Cardiac fibroblast (primary cell): ENCODE data around the gene KIF21B.
"Not testable (repeated sequence)": the region's sequence is repeated elsewhere in the genome, so short reads cannot be mapped to it uniquely, and the experiment has no call there.

Source experiments
- DNase-seq, 2 donors: peaks; one replicate each; pipeline versions ENCODE4 v3.0.0 to v3.0.0-alpha.2; 2010; ENCODE audit warnings: low read depth in 2 of 2
- H3K4me3 ChIP-seq, 2 donors: replicated peaks in 1 of 2; 1 replicate in 1 of 2; 2 replicates in 1 of 2; pipeline ENCODE4 v1.5.1; 2011; ENCODE audit warnings: low read depth in 2 of 2, low read length in 2 of 2, mild to moderate bottlenecking in 2 of 2, moderate library complexity in 1 of 2
- TF ChIP-seq, protein P1 (sequence below): IDR thresholded peaks from one replicate; pipeline ENCODE4 v1.5.1; 2011; ENCODE audit warnings: low read depth, mild to moderate bottlenecking, low read length, inconsistent platforms

The KIF21B gene

DNA sequence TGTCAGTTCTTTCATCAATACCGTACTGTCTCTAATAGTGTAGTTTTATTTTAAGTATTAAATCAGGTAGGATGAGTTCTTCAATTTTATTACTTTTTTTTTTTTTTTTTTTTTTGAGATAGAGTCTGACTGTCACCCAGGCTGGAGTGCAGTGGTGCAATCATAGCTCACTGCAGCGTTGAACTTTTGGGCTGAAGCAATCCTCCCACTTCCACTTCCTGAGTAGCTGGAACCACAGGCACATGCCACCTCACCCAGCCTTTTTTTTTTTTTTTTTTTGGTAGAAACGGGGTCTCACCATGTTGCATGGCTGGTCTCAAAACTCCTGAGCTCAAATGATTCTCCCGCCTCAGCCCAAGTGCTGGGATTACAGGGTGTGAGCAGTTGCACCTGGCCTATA lies 84.6 kb downstream of the KIF21B start:
- no peak overlapping the region for H3K4me3 ChIP-seq
- TF ChIP-seq, protein P1, sequence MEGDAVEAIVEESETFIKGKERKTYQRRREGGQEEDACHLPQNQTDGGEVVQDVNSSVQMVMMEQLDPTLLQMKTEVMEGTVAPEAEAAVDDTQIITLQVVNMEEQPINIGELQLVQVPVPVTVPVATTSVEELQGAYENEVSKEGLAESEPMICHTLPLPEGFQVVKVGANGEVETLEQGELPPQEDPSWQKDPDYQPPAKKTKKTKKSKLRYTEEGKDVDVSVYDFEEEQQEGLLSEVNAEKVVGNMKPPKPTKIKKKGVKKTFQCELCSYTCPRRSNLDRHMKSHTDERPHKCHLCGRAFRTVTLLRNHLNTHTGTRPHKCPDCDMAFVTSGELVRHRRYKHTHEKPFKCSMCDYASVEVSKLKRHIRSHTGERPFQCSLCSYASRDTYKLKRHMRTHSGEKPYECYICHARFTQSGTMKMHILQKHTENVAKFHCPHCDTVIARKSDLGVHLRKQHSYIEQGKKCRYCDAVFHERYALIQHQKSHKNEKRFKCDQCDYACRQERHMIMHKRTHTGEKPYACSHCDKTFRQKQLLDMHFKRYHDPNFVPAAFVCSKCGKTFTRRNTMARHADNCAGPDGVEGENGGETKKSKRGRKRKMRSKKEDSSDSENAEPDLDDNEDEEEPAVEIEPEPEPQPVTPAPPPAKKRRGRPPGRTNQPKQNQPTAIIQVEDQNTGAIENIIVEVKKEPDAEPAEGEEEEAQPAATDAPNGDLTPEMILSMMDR = no peak
- peak; percentile 7 to 8 for DNase-seq

DNA sequence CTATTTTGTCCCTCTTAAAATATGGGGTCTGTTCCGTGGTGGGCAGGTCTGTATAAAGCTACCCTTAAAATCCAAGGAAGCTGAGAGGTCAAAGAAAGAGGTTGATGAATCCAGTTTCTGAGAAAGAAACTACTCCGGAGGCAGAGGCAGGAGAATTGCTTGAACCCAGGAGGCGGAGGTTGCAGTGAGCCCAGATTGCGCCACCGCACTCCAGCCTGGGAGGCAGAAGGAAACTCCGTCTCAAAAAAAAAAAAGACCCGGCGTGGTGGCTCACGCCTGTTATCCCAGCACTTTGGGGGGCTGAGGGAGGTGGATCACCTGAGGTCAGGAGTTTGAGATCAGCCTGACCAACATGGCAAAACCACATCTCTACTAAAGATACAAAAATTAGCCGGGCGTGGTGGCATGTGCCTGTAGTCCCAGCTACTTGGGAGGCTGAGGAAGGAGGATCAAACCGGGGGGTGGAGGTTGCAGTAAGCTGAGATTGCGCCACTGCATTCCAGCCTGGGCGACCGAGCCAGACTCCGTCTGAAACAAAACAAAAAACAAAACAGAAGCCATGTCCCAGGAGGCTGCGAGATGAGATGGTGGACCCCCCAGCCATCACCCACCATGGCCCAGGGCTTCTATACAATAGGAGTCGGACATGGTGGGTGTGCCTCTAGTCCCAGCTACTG lies 88.1 kb downstream of the KIF21B start:
- H3K4me3 ChIP-seq, DNase-seq: not testable (repeated sequence)

- H3K4me3 ChIP-seq = no peak overlapping the region
- TF ChIP-seq, protein P1 = no peak
- DNase-seq = no peak
Measured at GRCh38 chr1:200934676-200935245, 88.8 kb downstream of the KIF21B start.

DNA sequence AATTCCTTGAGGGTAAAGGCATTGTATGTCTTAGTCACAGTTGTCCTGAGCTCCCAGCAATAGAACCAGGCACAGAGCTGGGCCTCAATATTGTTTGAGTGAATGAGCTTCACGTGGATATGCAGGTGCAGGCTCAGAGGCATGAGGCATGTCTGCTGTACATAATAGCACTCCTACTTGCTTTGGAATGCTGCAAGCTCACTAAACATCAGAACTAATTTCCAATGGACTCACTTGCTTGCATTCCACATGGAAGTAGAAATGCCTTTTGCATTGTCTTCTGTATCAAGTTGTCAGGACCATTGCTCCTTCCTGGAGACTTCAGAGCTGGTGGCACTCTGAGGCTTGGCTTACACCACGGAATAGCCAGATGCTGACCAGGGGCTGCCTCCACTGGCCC lies 91.7 kb downstream of the KIF21B start:
- no peak for DNase-seq
- TF ChIP-seq, protein P1 = no peak
- no peak overlapping the region for H3K4me3 ChIP-seq

DNA sequence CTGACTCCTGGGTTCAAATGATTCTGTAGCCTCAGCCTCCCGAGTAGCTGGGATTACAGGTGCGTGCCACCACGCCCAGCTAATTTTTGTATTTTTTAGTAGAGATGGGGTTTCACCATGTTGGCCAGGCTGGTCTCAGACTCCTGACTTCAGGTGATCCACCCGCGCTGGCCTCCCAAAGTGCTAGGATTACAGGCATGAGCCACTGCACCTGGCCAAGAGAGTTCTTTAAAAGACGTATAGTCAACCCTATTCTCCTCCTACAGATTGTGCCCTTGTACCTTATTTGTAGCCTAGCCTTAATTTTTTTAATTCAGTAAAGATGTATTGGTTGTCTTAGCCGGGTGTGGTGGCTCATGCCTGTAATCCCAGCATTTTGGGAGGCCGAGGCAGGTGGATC lies 93.2 kb downstream of the KIF21B start:
- DNase-seq, H3K4me3 ChIP-seq: not testable (repeated sequence)

DNA sequence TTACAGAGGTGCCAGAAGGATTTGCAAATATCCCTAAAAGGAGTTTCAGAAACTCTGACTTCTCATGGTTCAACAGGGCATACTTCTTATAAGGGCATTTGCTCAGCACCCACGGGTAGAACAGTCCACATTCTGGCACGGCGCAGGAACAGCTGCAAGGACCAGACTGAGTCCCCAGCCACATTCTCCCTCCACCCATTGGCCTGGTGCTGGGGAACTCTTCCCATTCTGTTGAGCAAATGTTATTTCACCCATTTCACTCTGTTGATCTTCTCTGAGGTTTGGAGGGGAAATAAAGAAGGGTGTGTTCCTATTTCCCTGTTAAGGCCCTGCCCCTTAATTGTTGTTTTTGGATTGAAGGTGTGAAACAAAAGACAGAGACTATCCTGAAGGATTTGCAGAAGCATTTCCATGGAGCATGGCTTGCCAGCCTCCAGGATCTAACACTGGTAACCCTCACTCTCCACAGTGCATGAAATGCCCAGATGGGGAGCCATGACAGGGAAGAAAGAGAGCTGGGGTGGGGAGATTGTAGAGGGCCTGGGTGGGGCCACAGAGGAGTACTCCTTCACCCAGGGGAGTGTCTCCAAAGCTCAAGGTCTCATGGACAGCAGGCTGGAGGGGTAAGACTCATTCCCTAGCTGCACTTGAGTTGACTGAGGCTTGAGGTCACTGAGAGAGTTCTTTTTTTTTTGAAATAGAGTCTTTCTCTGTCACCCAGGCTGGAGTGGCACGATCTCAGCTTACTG lies 93.8 kb downstream of the KIF21B start:
- no peak overlapping the region for H3K4me3 ChIP-seq
- TF ChIP-seq, protein P1 = no peak
- DNase-seq = no peak

GRCh38 chr1:200925831-200926230 lies 97.7 kb downstream of the KIF21B start:
- DNase-seq = peak; percentile 27 to 43
- TF ChIP-seq, protein P1 = no peak
- no peak overlapping the region for H3K4me3 ChIP-seq
